GM18519 (cell line): ENCODE results near the gene SPNS1.
"Not testable (repeated sequence)": the region's sequence is repeated elsewhere in the genome, so short reads cannot be mapped to it uniquely, and the experiment has no call there.

Source experiments
- ATAC-seq: cut with Tn5 transposase; IDR thresholded peaks from one replicate; pipeline ENCODE4 v1.9.1; 2021; ENCODE audit warnings: mild to moderate bottlenecking, moderate library complexity; ENCODE audit not compliant: unreplicated experiment, low FRiP score

SPNS1 gene, protein sequence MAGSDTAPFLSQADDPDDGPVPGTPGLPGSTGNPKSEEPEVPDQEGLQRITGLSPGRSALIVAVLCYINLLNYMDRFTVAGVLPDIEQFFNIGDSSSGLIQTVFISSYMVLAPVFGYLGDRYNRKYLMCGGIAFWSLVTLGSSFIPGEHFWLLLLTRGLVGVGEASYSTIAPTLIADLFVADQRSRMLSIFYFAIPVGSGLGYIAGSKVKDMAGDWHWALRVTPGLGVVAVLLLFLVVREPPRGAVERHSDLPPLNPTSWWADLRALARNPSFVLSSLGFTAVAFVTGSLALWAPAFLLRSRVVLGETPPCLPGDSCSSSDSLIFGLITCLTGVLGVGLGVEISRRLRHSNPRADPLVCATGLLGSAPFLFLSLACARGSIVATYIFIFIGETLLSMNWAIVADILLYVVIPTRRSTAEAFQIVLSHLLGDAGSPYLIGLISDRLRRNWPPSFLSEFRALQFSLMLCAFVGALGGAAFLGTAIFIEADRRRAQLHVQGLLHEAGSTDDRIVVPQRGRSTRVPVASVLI

DNA sequence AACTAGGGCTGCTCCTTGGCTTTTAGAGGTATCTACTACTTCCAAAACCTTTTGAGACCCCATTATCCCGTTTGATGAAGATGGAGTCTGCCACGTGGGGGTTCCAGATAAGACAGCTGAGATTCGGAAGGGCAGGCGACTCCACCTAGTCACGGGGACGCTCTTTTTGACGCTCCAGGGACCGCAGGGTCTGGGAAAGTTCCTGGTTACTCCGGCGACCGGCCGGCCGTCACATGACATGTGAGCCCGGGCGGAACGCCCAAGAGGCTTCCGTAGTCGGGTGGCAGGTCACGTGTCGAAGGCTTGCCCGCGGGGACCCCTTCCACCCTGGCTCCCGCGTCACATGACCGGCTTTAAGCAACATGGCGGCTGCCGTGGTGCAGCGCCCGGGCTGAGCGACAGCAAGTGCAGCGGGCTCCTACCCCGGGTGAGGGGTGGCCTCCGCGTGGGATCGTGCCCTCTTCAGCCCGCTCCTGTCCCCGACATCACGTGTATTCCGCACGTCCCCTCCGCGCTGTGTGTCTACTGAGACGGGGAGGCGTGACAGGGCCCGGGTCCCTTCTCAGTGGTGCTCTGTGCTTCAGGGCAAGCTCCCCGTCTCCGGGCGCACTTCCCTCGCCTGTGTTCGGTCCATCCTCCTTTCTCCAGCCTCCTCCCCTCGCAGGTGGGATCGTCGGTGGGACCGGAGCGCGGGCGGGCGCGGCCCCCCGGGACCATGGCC lies at the start of gene SPNS1:
TSS of gene SPNS1 (plus strand) at position 342 of the 721 bp plus-strand sequence. CDS start at position 716, 374 bp downstream.
- peak; percentile 58 for ATAC-seq

DNA sequence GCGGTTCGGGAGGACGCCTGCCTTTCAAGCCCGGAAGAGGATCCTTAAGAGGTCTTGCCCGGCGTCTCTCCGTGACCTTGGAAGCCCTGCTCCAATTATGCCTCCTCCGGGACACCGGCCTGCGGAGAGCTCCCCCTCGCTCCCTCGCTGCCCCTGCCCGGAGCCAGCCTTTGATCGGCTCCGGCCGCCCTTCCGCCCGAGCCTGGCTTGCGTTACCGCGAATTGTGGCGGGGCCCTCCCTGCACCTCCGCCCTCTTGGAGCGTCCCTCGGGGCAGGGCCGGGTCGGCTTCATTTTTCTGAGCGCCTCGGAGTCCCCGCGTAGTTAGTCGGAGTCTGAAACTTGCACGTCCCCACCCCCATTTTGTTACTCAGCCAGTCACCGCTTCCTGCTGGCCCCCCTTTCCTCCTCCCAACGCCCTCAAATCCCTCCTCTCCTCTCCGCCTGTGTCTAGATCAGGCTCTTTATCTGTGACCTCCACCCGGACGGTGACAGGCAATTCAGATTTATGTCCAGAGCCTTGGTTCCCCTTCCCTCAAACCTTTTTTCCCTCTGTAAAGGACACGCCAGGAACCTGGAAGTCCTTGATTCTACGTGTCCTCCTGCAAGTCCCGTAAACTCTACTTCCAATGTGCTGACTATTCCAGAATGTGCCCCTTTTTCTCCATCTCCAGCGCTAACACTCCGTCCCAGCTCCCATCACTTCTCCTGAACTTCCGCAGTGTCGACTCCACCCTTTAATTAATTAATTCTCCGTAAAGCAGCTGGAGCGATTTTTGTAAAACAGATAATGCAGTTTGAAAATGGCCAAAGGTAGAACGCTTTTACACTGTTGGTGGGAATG lies 49.0 kb upstream of the SPNS1 start:
- peak; percentile 12 for ATAC-seq

GRCh38 chr16:28926284-28926683 lies 48.3 kb upstream of the SPNS1 start:
- ATAC-seq = not testable (repeated sequence)

GRCh38 chr16:28927815-28928214 lies 46.8 kb upstream of the SPNS1 start:
- ATAC-seq = no peak

DNA sequence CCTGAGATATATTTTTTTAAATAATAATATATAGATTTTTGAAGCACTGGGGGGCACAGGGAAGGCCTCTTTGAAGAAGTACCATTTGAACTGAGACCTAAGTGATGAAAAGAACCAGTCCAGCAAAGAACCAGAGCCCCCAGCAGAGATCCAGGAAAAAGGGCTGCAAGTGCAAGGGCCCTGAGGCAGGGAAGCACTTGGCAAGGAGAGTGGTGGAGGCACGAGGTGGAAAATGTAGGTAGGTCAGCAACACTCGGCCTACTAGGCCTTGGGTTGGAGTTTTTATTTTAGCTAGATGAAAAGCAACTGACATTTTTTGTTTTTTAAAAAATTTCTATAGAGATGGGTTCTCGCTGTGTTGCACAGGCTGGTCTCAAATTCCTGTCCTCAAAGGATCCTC lies 44.4 kb upstream of the SPNS1 start:
- no peak for ATAC-seq

- ATAC-seq = no peak
Measured at GRCh38 chr16:28930652-28931051, 43.9 kb upstream of the SPNS1 start.

GRCh38 chr16:28931801-28932225 lies 42.8 kb upstream of the SPNS1 start, which contains the start of gene CD19:
Gene CD19, plus strand, starts transcription at chr16:28931971. Its CDS starts 30 bp downstream, at chr16:28932001.
- no peak for ATAC-seq

DNA sequence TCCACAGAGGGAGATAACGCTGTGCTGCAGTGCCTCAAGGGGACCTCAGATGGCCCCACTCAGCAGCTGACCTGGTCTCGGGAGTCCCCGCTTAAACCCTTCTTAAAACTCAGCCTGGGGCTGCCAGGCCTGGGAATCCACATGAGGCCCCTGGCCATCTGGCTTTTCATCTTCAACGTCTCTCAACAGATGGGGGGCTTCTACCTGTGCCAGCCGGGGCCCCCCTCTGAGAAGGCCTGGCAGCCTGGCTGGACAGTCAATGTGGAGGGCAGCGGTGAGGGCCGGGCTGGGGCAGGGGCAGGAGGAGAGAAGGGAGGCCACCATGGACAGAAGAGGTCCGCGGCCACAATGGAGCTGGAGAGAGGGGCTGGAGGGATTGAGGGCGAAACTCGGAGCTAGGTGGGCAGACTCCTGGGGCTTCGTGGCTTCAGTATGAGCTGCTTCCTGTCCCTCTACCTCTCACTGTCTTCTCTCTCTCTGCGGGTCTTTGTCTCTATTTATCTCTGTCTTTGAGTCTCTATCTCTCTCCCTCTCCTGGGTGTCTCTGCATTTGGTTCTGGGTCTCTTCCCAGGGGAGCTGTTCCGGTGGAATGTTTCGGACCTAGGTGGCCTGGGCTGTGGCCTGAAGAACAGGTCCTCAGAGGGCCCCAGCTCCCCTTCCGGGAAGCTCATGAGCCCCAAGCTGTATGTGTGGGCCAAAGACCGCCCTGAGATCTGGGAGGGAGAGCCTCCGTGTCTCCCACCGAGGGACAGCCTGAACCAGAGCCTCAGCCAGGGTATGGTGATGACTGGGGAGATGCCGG lies 42.0 kb upstream of the SPNS1 start:
- no peak for ATAC-seq

GRCh38 chr16:28933171-28933570 lies 41.4 kb upstream of the SPNS1 start:
- no peak for ATAC-seq

- ATAC-seq = no peak
Measured at GRCh38 chr16:28935346-28935745, 39.2 kb upstream of the SPNS1 start.

- peak; percentile 74 for ATAC-seq
Measured at GRCh38 chr16:28935924-28936783, 38.4 kb upstream of the SPNS1 start.

DNA sequence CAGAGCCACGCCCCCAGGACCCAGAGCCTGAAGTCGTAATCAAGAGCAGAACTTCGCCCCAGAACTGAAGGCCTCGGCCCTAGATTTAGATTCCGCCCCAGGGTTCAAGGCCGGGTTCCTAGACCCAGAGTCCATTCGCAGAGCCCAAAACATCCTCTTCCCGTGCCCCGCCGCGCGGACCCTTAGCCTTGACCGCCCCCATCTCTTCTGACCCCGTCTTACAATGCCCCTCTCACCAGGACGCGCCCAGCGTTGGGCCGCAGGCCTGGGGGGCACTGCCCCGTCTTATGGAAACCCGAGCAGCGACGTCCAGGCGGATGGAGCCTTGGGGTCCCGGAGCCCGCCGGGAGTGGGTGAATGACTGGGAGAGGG lies 37.8 kb upstream of the SPNS1 start:
- ATAC-seq = no peak

DNA sequence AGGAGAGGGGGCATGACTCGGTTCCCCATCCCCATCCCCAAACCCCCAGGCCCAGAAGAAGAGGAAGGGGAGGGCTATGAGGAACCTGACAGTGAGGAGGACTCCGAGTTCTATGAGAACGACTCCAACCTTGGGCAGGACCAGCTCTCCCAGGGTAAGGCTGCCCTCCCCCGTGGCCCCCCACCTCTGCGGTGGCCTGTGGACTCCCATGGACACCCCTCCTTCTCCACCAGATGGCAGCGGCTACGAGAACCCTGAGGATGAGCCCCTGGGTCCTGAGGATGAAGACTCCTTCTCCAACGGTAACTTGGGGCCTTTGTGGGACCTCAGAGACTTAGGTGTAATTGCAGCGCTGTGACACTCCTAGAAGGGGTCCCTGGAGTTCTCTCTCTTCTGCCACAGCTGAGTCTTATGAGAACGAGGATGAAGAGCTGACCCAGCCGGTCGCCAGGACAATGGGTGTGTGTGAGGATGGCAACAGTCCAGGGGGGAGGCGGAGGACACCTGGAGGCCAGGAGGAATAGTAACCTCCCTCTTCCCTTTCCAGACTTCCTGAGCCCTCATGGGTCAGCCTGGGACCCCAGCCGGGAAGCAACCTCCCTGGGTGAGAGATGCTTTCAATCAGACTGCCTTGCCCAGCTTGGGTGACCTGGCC lies 37.2 kb upstream of the SPNS1 start:
- ATAC-seq = no peak

DNA sequence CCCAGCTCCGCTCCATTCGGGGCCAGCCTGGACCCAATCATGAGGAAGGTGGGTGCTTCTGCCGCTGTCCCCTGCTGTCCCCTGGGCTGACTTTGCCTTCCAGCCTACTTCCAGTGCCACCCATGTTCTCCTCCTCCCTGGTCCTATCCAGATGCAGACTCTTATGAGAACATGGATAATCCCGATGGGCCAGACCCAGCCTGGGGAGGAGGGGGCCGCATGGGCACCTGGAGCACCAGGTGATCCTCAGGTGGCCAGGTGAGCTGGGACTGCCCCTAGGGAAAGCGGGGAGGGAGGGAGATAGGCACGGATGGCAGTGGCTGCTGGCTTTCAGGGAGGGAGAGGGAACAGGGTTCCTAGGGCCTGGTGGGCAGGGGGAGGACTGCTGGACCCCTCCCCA lies 35.9 kb upstream of the SPNS1 start:
- no peak for ATAC-seq

DNA sequence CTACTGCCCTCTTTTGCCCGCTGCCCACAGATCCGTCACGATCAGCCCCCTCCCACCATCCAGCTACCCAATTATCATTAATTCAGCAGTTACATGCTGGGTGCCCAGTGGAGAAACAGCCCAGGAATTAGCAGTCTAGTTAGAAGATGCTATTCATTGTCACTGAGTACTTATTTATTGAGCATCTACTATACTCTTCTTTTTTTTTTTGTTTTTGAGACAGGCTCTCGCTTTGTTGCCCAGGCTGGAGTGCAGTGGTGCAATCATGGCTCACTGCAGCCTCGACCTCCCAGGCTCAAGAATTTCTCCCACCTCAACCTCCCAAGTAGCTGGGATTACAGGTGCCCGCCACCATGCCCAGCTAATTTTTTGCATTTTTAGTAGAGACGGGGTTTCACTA lies 34.8 kb upstream of the SPNS1 start:
- ATAC-seq = not testable (repeated sequence)

DNA sequence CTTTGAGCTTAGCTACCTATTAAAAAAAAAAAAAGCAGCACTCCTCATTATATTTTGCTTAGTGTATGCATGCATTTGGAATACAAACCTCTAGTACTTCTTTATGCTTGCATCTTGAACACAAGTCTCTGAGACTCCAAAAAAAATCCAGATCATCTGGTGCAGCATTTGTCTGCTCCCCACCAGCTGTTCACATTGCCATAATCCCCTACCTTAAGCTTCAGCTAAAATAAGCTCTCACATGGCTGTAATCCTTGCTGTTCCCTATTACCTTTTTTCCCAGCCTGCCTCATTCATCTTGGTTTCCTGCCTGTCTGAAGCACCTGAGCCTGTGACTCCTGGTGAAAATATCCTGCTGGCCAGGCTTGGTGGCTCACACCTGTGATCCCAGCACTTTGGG lies 31.3 kb upstream of the SPNS1 start:
- ATAC-seq = no peak

DNA sequence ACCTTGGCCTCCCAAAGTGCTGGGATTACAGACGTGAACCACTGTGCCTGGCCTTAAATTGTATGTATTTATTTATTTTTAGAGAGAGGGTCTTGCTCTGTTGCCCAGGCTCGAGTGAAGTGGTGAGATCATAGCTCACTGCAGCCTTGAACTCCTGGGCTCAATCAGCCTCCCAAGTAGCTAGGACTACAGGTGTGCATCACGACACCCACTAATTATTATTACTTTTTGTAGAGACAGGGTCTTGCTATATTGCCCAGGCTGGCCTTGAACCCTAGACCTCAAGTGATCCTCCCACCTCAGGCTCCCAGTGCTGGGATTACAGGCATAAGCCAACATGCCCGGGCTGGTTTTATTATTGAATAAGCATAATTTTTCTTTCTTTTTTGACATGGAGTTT lies 27.9 kb upstream of the SPNS1 start:
- no peak for ATAC-seq

DNA sequence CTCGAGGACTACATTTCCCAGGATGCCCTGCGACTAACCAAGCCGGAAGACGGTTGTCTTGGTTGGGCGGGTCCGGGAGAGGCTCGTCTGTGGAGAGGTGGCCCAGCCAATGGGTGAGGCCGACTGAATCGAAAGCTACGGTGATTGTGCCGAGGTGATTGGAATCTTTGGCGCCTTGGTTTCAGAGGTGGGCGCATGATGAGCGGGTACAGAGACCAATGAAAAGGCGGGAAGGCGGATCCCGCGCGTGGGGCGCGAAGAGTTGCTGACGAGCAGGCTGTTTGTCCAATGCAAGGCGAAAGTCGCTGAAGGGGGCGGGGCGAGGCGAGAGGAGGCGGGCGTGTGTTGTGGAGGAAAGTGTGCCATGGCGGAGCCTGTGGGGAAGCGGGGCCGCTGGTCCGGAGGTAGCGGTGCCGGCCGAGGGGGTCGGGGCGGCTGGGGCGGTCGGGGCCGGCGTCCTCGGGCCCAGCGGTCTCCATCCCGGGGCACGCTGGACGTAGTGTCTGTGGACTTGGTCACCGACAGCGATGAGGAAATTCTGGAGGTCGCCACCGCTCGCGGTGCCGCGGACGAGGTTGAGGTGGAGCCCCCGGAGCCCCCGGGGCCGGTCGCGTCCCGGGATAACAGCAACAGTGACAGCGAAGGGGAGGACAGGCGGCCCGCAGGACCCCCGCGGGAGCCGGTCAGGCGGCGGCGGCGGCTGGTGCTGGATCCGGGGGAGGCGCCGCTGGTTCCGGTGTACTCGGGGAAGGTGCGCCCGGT lies 23.7 kb upstream of the SPNS1 start, which contains the start of gene NFATC2IP:
TSS of gene NFATC2IP (plus strand) at position 290 of the 762 bp plus-strand sequence. CDS start at position 365, 75 bp downstream.
- ATAC-seq = peak; percentile 77
